HG02759 (cell line): ENCODE results near the gene VASN.

Experiments used
- ATAC-seq: cut with Tn5 transposase; IDR thresholded peaks from one replicate; pipeline ENCODE4 v1.9.1; 2021; ENCODE audit warnings: mild to moderate bottlenecking, moderate library complexity; ENCODE audit not compliant: unreplicated experiment

VASN gene

GRCh38 chr16:4351880-4352279, 19.8 kb upstream of the VASN start:
- no peak for ATAC-seq

DNA sequence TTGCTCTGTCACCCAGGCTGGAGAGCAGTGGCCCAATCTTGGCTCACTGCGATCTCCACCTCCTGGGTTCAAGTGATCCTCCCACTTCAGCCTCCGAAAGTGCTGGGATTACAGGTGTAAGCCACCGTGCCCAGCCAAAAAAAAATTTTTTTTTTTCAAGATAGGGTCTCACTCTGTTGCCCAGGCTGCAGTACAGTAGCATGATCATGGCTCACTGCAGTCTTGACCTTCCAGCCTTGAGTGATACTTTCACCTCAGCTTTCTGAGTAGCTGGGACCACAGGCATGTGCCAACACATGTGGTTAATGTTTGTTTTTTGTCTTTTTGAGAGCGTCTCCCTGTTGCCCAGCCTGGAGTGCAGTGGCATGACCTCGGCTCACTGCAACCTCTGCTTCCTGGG, 18.8 kb upstream of the VASN start:
- ATAC-seq, result no peak

DNA sequence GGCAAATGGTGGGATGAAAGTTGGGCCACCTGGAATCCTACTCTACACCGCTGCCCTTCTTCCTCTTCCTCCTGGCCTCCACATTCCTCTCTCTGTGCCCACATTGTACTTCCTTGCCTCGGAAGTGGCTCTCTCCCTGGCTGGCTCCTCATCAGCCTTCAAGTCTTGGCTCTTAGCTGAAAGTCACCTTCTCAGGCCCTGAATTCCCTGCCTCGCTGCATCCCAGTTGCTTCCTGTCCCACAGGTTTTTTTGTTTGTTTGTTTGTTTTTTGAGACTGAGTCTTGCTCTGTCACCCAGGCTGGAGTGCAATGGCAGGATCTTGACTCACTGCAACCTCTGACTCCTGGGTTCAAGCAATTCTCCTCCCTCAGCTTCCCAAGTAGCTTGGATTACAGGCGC, 18.0 kb upstream of the VASN start:
- no peak for ATAC-seq

GRCh38 chr16:4354512-4355409, 16.9 kb upstream of the VASN start:
- no peak for ATAC-seq

GRCh38 chr16:4356820-4357219, 14.8 kb upstream of the VASN start:
- no peak for ATAC-seq

- ATAC-seq, result no peak
Observed at GRCh38 chr16:4358236-4358635, 13.4 kb upstream of the VASN start.

DNA sequence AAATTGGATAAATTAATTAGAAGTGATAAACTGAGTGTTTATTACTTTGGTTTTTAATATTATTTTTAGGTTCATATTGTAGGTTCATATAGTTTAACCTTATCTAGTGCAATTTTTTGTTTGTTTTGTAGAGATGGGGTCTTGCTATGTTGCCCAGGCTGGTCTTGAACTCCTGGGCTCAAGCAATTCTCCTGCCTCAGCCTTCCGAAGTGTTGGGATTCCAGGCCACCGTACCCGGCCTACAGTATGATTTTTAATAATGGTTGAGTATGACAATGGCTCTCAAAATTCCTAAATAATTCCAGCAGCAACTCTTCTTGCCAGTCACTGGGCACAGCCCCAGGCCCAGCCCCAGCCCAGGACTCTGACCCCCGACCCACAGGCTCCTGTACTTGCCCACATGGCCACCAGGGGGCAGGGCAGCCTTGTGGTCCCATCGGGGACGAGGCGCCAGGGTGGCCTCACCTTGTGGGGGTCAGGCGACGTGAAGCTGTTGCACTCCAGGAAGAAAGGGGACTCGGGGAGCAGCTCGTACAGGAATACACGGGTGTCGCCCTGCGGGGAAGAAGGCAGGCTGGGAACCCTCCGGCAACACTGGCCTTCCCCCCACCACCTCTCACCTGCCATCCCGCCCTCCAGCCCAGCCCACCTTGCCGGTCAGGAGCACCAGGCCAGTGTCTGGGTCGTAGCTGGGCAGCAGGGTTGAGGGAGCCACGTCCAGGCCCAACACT, 12.7 kb upstream of the VASN start:
- no peak for ATAC-seq

DNA sequence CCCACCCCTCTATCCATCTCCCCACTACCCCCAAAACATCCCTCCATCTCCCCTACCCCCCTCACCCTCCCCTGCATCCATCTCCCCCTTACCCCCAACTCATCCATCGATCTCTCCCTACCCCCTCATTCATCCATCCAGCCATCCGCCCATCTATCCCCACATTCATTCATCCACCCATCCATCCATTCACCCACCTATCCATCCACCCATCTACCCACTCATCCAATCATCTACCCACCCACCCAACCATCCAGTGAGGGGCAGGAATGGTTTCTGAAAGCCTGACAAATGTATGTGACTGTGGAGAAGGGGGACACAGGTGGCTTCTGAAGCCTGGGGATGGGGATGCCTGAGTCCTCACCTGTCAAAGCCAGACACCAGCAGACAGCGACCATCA, 11.7 kb upstream of the VASN start:
- ATAC-seq, result no peak

GRCh38 chr16:4360538-4361021, 11.1 kb upstream of the VASN start:
- no peak for ATAC-seq

GRCh38 chr16:4361033-4361943, 10.4 kb upstream of the VASN start:
- no peak for ATAC-seq

- no peak for ATAC-seq
Observed at GRCh38 chr16:4361944-4362311, 9.7 kb upstream of the VASN start.

DNA sequence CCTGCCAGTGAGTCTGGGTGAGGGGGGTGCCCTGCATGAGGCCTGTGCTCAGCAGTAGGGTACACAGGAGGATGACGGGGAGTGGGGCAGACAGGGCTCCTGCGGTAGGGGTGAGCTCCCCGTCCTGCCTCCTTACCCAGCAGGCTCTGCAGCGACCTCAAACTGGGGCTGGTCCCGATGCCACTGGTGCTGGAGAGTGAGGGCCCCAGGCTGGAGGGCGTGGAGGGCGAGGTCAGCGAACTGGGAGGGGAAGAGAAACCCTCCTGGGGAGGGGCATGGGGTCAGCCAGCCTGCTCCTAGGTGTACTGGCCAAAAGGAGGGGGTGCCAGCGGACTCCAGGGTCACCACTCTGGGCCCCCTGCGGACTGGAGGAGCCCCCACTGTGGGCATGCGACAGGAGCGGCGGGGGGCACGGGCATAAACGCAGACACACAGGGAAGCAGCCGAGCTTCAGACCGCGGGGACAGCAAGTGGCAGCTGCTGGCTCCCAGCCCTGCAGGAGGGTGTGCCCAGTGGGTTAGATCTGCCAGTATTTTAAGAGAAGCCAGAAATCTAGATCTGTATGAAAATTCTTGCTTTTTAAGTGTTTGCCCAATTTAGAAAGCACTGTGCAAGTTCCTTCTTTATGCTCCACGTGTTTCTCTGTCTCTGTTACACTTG, 9.0 kb upstream of the VASN start:
- ATAC-seq, result no peak

DNA sequence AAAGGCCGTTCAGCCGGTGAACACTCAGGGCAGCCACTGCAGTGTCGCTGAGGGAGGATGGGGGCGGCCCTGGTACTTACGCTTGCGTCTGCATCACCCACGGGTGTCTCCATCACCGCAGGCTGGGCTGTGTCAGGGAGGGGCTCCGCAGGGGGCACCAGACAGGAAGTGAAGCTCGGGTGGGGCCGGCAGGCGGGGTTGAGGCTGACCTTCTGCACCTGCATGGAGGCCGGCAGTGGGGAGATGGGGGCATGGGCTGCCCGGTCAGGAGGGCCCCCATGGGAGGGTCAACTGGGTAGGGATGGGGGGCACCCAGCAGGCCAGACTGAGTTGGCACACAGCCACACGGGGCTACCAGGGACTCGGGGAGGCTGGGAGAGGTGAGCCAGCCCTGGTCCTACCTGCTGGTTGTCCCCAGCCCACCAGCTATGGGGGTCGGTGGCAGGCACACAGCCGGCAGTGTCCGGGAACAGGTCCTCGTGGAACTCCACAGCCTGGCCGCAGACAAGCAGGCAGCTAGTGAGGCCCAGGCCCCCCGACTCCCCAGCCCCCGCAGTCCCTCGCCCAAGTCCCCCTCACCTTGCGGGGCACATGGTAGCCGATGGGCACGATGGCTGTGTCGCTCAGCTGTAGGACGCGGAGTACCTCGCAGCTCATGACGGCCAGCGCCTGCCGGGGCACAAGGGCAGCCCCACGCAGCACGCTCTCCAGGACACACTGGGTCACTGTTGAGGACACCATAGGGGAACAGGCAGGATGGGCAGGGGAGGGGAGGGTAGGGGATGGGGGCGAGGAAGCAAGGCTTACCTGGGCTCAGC, 7.2 kb upstream of the VASN start:
- no peak for ATAC-seq

DNA sequence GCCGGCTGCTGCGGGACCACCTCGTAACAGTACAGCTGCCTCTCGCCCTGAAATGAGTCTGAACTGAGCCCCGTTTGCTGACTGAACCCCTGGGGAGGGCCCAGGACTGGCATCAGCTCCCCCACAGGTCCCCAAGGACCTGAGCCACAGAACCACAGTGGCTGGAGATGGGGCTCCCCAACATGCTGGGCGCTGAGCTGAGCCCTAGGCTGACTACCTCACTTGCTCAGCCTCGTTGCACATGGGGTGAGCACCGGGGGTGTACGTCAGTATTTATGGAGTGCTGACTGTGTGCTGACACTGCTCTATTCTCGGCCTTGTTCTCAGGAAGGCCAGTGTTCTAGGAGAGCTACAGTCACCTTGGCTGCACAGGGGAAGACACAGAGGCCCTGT, 6.6 kb upstream of the VASN start:
- peak; percentile 82 for ATAC-seq

GRCh38 chr16:4365615-4366014, 6.0 kb upstream of the VASN start:
- no peak for ATAC-seq

GRCh38 chr16:4366016-4366415, 5.6 kb upstream of the VASN start:
- no peak for ATAC-seq

DNA sequence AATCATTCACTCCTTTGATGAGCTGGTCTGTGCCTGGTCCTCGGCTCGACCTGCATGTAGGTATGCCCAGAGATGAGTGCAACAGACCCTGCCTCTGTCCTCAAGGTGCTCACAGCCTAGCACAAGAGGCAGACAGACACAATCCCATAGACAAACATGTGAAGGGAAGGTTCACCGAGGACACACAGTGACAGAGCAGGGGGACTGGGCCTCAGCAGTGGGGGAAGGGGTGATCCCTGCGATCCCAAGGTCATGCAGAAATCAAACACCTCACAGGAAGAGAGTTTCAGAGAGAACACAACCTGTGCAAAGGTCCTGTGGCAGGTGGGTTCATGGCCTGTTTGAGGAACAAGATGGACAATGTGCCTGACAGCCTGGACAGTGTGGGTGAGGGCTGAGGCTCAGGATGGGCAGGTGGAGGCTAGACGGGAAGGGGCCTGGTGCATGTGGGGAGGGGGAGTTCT, 4.2 kb upstream of the VASN start:
- no peak for ATAC-seq

GRCh38 chr16:4369007-4369733, 2.5 kb upstream of the VASN start:
- ATAC-seq, result no peak

GRCh38 chr16:4370151-4370550, 1.5 kb upstream of the VASN start:
- ATAC-seq, result no peak
